Prostate gland (tissue), 2 donors: Measurements from ENCODE around the gene HMGB2.

Source experiments
- CTCF ChIP-seq, 4 experiments: fragments of 200-600 bp in 2 of 4; fragments of 450-650 bp in 2 of 4; sonication (generic) in 2 of 4; IDR thresholded peaks; 1 replicate in 3 of 4; 2 replicates in 1 of 4; pipeline ENCODE4 v1.5.1; 2016 to 2019; ENCODE audit warnings: antibody characterized with exemption in 4 of 4, mild to moderate bottlenecking in 2 of 4, moderate library complexity in 2 of 4
- POLR2A ChIP-seq: fragments of 450-650 bp; IDR thresholded peaks from one replicate; pipeline ENCODE4 v1.6.1; 2016; ENCODE audit warnings: antibody characterized with exemption, mild to moderate bottlenecking
- POLR2AphosphoS5 ChIP-seq: sonication (generic); formaldehyde crosslinking; IDR thresholded peaks from one replicate; pipeline ENCODE4 v1.6.1; 2017; ENCODE audit warnings: antibody characterized with exemption

GRCh38 chr4:173288698-173289352, 45.3 kb downstream of the HMGB2 start:
- TF ChIP-seq CTCF (IDR thresholded peaks at IDR 0.05), result no peak
- no peak for TF ChIP-seq POLR2A
- TF ChIP-seq POLR2AphosphoS5, result no peak
